ENCODE results near the gene BICC1.

BICC1 gene

DNA sequence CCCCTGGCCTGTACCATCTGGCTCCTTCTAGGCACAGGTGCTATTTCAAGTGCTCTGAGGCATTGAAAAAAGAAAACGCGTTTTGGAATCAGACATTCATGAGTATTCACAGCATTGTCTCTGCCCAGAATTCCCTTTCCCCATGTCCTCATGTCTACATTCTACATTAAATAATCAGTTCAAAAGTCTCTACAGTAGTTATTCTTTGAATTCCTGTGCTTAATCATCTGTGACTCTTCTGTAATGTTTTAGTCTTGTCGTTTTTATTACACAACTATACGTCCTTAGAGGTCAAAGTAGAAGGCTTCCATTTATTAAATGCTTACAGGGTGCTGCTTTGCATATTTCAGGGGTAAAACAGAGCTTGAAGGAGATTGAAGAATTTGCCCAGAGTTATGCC is 95.7 kb downstream of the BICC1 start:
- peak; percentile 54 for DNase-seq

GRCh38 chr10:58608826-58609531 is 96.3 kb downstream of the BICC1 start:
- DNase-seq: no peak

DNA sequence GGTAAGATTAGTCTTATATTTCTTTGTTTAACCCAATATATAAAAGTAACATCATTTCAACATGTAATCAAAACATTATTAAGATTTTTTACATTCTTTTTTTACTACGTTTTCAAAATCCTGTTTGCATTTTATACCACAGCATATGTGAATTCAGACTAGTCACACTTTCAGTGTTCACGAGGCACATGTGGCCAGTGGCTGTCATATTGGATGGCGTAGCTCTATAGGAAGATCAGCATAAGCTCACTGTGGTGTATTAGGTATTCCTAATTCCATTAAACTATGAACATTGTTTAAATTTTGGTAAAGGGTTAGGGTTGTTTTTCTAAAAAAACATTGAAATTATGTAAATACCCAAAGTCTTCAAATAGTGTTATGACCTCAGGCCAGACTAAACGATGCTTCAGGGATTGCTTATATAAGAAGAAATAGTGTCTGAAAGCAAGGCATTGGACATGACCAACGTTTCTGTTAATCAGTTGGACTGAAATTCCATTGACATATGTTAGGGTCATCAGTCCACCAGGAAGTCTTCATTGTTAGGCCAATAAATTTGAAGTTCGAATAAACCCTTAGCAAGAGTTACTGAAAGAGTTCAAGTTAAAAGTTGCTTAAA is 97.0 kb downstream of the BICC1 start:
- peak; percentile 64 for DNase-seq

- DNase-seq: no peak
Observed at GRCh38 chr10:58615237-58615935, 102.7 kb downstream of the BICC1 start.

DNA sequence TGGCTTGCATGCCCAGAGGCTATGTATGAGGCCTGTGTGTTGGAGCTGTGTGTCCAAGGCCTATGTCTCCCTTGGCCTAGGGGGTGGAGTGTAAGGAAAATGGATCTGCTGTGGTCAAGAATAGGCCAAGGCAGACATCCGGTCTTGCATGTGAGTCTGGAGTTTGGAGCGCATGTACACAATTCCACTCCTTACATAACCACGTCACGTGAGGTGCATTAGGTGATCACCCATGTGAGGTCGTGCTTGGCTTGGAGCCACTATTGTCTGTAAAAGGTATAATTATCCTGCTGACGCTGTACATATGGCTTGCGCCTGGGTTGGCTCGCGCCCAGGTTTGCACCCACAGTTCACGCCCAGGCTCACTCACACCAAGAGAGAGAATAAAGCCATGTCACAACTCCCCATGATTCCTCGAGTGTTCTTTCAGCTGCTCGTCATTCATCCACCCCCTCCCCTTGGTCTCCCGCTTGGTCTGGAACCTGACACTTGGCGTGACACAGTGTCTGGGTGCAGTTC is 105.5 kb downstream of the BICC1 start:
- DNase-seq: no peak

GRCh38 chr10:58621379-58622077 is 108.9 kb downstream of the BICC1 start:
- DNase-seq: no peak

- peak; percentile 83 for DNase-seq
Observed at GRCh38 chr10:58622246-58622645, 109.6 kb downstream of the BICC1 start.

DNA sequence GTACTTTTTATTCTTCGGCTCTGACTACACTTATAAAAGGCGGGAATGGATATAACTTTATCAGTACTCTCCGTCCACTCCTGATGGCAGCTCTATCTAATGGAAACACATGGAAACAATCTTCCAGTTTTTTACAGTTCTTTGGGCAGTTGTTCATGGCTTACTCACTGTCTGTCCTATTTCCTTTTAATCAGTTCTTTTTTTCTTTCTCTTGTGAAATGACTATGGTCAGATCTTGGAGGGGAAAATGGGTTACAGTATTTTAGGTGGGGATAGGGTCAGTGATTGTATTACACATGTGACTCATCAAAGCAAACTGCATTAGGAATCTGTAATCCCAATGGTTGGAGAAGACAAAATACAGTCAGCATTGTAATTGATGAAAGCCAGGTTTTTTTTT is 112.4 kb downstream of the BICC1 start:
- peak; percentile 89 for DNase-seq

DNA sequence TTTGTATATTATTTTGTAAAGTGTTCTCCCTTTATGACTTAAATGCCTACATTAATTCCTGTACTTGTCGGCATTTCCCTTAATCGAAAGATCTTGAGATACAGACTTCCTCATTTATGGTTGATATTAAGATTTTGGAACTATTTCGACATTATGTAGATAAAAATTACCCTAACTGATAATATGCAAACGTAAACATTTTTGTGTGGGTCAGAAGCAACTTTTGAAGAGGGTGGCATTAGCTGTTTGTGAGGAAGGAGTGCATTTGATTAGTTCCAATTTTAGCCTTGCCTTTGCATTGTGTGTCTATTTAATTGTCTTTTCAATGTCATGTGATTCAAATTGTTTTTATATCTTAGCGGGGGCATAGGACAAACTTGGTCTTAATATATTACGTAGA is 114.7 kb downstream of the BICC1 start:
- DNase-seq: no peak

- DNase-seq: no peak
Observed at GRCh38 chr10:58631715-58632114, 119.0 kb downstream of the BICC1 start.

GRCh38 chr10:58632216-58632615 is 119.5 kb downstream of the BICC1 start:
- no peak for DNase-seq

GRCh38 chr10:58637352-58637751 is 124.7 kb downstream of the BICC1 start:
- DNase-seq: peak; percentile 75

DNA sequence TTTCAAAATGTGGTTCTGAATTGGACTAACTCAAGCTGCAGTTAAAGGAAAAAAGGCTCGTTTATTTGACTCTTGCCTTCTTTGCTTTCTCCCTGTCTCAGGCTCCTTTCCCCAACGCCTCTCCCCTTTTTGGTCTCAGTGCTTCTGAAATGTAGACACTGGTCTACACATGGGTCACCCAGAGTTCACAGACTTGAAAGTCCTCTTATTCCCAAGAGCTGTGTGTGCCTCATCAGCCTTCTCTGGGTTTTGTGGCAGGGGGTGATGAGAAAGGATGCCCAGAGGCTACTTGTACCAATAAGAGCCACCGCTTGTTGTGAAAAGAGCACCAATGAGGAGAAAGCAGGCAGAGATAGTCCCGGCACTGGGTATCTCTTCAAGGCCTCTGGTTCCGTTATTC is 125.7 kb downstream of the BICC1 start:
- DNase-seq: peak; percentile 61

DNA sequence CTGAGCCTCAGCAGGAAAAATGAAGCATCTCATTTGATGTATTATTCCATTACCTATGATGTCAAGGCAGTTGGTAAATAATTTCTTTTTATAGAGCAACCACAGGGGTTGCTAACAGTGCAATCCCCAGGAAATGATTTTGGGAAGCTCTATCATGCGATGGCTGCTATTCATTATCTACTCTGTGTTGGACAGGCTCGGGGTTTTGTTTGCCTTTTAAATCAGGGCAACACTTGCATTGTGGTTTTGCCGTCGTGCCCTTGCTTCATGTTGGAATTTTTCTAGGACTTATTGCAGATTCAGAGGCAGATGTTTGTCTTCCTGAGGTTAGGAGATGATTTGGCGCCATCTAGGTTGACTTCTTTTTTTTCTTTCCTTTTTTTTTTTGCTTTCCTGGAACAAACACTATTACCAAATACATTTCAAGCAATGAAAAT is 128.4 kb downstream of the BICC1 start:
- DNase-seq: peak; percentile 93

DNA sequence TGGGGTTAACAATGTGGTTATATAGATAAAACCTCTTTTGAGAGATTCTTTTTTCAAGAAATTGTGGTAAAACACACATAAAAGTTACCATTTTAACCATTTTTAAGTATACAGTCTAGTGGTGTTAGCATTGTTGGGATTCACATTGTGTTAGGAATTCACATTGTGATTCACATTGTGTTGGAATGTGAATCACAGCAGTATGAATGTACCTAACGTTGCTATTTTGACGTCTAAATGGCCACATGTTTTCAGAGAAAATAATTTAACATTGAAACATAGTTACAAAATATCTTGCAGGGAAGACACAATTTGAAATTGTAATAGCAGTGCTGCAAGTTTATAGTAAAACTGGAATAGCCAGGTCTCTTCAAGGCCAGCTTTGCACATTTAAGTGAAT is 129.0 kb downstream of the BICC1 start:
- peak; percentile 90 for DNase-seq

GRCh38 chr10:58642283-58642682 is 129.6 kb downstream of the BICC1 start:
- peak; percentile 68 for DNase-seq

- no peak for DNase-seq
Observed at GRCh38 chr10:58642916-58643428, 130.3 kb downstream of the BICC1 start.

- DNase-seq: no peak
Observed at GRCh38 chr10:58644311-58644710, 131.6 kb downstream of the BICC1 start.

GRCh38 chr10:58645416-58646146 is 132.9 kb downstream of the BICC1 start:
- DNase-seq: no peak

DNA sequence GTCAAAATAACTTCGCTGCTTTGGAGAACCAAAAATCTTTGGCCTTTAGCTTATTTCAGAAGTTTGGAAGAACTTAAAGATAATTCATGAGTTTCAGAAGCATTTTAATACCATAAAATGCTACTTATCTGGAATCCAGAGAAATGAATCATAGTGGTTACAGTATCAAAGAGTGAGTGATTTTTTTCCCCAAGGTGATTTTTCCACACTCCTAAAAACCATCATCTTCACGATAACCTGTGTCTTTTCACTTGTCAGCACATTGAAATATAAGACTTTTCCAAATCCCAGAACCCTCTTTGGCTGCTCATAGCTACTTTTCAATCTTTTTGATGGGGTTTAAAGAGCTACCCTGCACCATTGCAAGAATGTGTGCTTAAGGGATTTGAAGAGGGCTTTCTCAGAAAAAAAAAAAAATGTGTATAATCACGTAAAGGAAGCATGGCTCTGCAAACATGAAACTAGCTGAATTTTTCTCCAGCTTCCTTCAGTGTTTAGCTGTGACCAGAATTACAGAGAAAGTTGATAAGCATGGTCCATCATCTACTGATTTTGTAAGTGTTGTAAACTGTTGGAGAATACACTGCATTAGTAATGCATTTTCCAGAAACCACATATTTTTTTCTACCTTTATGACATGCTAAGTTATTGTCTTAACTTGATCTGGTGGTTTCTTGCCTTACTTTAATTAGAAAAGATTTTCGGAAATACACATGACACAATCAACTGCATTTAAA is 134.9 kb downstream of the BICC1 start:
- DNase-seq: no peak

- no peak for DNase-seq
Observed at GRCh38 chr10:58648131-58648530, 135.5 kb downstream of the BICC1 start.

Data from fibroblast of skin of back (primary cell).